NCI-H2029 treated with DMSO at 0.1 percent for 48 hours (cell line): ENCODE data around the gene ACP4.
A peak's percentile ranks its signal among the peaks of the same experiment; 100 is the strongest.

Experiments
- DNase-seq: peaks from one replicate; lab custom pipeline; 2025; lab: John Stamatoyannopoulos, UW

The ACP4 gene

GRCh38 chr19:50823389-50824042 is 33.3 kb downstream of the ACP4 start, which contains the start of gene KLK1:
KLK1 (minus strand) TSS chr19:50823787; CDS start chr19:50823748, 39 bp downstream.
- DNase-seq: no peak

- no peak for DNase-seq
These were observed 36.5 kb downstream of the ACP4 start for GRCh38 chr19:50826492-50827240.

DNA sequence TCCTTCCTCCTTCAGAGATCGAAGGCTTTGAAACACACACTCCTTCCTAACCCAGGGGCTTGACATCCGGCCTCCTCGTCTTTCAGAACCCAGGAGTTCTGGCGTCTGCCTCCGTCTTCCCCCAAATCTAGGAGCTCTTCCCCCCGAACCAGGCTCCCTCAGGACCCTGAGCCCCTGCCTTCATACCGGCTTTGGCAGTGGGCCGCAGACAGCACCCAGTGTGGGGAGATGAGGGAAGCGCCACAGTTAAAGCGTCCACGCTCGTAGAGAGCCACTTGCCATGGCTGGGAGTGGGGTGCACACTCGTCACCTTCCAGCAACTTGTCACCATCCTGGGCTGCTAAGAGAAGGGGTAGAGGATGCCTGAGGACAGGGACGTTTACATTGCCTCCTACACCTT is 37.3 kb downstream of the ACP4 start:
- DNase-seq: no peak

- no peak for DNase-seq
These were observed 39.6 kb downstream of the ACP4 start for GRCh38 chr19:50829801-50830200.

DNA sequence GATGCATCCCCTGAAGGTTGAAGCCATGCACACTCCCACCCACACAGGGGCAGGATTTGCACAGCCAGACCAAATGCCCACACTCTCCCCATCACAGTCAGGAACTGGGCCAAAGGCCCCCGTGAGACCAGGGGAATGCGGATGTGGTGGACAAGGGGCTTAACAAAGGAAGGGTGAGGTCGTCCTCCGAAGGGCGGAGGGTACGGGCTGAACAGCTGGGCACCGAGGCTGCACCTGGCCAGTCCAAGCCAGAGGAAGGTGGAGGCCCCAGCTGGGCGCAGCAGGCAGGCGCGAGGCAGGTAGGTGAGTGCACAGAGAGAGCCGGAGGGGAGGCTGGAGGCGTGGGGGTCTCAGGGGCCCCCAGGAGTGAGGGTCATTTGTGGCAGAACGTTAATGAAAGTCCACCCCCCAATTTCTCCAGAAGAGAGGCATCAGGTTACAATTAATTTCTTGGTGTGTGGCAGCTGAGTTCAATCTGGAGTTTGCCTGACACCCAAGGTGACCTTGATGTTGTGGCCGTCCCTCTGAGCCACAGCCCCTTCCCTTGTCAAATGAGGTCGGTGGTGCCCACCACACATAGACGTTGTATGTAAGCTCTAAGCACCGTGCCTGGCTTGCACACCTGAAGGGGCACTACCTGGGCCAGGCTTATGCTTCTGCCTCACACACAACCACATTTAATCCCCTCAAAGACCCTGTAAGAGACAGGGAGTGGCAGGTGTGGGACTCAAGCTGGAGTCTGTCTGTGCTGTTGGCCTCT is 40.2 kb downstream of the ACP4 start:
- no peak for DNase-seq

- DNase-seq: no peak
These were observed 40.8 kb downstream of the ACP4 start for GRCh38 chr19:50831026-50831396.

DNA sequence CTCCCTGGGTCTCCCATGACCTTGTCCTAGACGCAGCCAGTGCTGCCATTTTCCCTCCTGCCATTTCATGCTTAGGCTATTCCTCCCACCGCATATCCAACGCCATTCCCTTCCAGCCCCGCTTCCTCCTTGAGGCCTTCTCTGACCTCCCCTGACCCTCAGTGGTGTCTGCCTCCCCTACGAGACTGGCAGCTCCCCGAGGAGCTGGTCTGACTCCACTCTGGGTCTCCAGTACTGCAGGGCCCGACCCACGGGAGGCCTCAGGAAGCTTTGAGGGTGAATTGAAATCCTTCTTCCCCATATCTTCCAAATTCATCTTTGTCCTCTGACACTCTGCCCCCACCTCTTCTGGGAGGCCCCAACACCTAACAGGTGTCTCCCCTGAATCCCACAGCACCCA is 42.5 kb downstream of the ACP4 start:
- DNase-seq: no peak

- DNase-seq: no peak
These were observed 43.0 kb downstream of the ACP4 start, which contains the start of gene KLK15 for GRCh38 chr19:50833117-50833801. KLK15 (minus strand) TSS chr19:50833574; CDS start chr19:50831492, 2,082 bp downstream.

DNA sequence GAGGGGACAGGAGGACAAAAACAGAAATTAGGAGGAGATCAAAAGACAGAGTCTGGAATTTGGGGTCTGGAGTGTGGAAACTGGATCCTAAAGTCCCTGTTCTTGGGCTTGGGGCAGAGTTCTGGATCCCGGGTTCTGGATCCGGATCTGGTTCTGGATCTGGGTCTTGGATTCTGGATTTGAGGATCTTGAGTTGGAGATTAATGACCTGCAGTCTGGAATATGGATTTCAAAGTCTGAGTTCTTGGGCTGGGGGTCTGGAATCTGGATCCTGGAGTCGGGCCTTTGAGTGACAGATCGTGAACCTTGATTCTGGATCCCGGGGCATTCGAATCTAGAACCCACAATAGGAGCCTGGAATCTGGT is 43.6 kb downstream of the ACP4 start:
- no peak for DNase-seq

GRCh38 chr19:50835103-50835784 is 45.0 kb downstream of the ACP4 start:
- no peak for DNase-seq

DNA sequence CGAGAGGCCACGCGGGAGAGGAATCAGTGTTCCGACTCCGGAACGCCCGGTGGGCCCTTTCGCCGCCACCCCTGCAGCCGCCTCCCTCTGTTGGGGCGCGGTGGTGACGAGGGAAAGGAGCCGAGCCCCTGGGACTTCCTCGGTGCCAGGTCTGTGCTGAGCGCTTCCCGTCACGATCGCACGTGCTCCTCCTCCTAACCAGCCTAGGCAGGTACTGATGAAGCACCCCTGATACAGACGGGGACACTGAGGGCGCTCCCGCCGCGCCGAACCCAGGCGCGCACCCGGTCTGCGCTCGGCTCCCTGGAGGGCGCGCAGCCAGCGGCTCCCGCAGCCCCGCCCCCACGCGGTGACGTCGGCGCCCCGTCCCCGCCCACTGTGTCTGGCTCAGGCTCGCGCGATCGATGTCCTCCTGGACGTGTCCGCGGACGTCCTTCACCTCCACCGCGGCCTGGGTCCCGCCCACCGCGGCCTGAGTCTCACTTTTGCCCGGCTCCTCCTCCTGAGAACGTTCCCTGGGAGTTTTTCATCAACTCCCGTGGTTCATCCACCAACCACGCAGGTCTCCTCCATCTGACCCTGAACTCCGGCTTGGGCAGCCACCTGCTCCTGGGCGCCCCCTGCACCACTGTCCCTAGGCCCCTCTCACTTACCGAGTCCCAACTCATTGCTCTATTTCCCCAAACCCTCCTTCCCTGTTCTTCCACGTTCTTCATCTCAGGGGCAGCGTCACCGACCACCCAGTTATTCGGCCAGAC is 45.7 kb downstream of the ACP4 start:
- DNase-seq: peak; percentile 9

GRCh38 chr19:50836543-50837195 is 46.5 kb downstream of the ACP4 start:
- DNase-seq: no peak

DNA sequence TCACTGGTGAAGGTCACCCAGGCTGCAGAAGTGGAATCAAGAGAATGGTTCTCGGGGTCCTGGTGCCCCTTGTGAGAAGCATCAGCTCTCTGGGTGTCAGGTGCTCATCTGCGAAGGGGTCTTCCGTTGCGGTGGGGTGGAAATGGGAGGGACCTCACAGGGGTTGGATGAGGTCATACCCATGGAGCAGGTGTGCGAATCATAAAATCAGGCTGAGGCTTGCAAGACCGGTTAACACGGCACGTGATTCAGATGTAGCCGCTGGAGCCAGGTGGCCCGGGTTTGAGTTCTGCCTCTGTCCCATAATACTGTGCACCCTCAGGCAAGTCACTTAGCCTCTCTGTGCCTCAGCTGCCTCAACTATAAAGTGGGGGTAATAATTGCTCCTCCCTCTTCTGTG is 47.1 kb downstream of the ACP4 start:
- DNase-seq: no peak

DNA sequence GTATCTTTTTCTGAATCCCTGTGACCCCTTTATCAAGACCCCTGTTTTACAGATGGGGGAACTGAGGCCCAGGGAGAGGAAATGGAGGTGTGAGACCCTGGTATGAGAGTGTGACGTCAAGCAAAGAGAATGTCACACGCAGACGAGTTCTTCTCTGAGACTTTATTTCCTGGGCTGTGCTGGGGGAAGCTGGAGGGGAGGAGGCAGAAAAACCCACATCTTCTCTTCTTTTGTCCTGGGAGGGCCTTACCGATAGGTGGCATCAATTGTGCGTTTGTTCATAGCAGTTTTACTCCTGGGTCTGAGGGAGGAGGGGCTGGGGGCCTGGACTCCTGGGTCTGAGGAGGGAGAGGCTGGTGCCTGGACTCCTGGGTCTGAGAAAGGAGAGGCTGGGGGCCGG is 48.0 kb downstream of the ACP4 start:
- DNase-seq: no peak

- no peak for DNase-seq
These were observed 49.8 kb downstream of the ACP4 start for GRCh38 chr19:50839712-50840655.

- DNase-seq: no peak
These were observed 51.9 kb downstream of the ACP4 start for GRCh38 chr19:50842130-50842529.

- DNase-seq: no peak
These were observed 53.0 kb downstream of the ACP4 start for GRCh38 chr19:50843205-50843604.

DNA sequence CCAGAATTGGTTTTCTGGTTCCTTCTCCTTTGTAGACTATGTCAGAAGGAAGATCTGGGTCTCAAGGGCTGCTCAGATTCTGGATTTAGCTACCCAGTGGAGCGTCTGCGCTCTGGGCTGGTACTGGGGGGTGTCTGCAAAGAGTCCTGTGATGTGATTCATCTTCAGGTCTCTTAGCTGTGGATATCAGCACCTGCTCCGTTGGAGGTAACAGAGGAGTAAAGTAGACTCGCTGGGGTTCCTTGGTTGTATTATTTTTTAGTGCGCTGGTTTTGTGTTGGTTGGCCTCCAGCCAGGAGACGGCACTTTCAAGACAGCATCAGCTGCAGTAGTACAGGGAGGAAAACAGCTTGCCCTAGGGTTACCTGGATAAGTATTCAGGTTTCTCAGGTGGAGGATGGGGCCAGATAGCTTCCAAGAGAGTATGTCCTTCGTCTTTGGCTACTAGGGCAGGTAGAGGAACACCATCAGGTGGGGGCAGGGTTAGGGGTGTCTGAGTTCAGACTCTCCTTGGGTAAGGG is 53.5 kb downstream of the ACP4 start:
- no peak for DNase-seq

DNA sequence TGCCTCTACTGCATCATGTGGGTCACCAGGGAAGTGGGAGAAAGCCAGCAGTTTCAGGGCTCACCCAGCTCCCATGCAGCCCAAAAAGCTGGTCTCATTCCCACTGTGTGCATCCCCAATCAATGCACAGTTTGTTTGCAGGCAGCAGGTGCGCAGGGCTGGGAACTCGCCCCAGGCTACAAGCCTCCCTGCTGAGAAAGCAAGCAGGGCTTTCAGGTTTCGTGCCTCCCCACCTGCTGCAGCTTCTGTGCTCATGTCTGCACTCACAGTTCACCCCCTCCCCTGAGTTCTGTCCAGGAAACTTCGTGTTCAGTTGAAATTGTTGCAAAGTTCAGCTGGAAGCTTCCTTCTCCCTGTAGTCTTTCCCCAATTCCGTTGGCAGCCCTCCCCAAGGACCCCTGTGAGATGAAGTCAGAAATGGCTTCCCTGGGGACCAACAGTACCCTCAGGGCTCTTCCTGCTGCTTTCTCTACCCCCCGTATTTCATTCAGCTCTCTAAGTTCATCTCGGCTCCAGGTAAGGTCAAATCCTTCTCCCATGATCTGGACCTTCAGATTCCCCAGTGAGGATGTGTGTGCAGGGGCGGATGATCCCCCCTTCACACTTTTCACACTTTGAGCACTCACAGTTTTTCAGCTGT is 54.2 kb downstream of the ACP4 start:
- no peak for DNase-seq
